Uterus (tissue), 2 donors: ENCODE data around the gene NRXN3.

Experiments
- POLR2A ChIP-seq, 2 donors: fragments of 450-650 bp; IDR thresholded peaks; one replicate each; pipeline ENCODE4 v1.6.1; 2016; ENCODE audit warnings: antibody characterized with exemption in 2 of 2, mild to moderate bottlenecking in 1 of 2, moderate library complexity in 1 of 2
- TF ChIP-seq, protein P1 (sequence below), 4 experiments: fragments of 200-600 bp in 2 of 4; fragments of 450-650 bp in 2 of 4; sonication (generic) in 2 of 4; IDR thresholded peaks; one replicate each; pipeline ENCODE4 v1.5.1; 2016 to 2019; ENCODE audit warnings: antibody characterized with exemption in 4 of 4, mild to moderate bottlenecking in 2 of 4, moderate library complexity in 1 of 4

DNA sequence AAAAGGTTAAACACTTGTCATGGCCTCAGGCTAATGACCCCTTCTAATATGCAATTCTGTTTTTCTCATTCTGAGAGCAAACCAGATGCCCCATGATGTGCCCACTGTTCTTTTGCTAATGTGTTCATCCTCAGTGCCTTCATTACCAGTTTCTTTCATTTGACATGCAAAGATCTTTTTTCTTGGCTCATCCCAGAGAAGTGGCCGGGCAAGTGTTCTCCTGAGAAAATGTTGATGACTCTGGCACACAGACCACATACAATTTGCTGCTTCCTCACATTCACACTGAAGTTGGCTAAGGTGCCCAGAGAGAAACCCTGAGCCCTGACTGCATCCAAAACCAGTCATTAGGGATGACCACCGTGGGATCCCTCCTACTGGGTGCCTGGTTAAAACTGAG, 1207.8 kb downstream of the NRXN3 start:
- TF ChIP-seq POLR2A (IDR thresholded peaks at IDR 0.05), result no peak
- TF ChIP-seq, protein P1, sequence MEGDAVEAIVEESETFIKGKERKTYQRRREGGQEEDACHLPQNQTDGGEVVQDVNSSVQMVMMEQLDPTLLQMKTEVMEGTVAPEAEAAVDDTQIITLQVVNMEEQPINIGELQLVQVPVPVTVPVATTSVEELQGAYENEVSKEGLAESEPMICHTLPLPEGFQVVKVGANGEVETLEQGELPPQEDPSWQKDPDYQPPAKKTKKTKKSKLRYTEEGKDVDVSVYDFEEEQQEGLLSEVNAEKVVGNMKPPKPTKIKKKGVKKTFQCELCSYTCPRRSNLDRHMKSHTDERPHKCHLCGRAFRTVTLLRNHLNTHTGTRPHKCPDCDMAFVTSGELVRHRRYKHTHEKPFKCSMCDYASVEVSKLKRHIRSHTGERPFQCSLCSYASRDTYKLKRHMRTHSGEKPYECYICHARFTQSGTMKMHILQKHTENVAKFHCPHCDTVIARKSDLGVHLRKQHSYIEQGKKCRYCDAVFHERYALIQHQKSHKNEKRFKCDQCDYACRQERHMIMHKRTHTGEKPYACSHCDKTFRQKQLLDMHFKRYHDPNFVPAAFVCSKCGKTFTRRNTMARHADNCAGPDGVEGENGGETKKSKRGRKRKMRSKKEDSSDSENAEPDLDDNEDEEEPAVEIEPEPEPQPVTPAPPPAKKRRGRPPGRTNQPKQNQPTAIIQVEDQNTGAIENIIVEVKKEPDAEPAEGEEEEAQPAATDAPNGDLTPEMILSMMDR (IDR thresholded peaks at IDR 0.05), result no peak
